Measurements from ENCODE around the gene ADAT2.

Gene ADAT2

DNA sequence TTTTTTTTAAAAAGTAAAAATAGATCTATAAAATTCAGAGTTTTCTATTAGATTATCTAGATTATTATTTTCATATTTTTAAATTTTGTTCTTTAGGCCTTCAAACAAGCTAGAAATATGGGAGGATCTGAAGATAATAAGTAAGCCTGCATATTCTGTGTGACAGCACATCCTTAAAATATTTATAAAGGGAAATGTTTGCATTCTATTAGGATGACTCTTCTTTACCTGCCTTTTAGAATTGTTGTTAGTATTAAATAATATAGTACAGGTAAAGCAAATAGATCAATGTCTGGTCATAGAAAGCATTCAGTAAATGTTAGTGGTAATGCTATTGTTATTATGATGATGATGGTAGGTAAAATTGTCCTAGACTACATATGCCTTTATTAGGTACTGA is 17.5 kb upstream of the ADAT2 start:
- no peaks in the 10 kb centered on the region for H3K27me3 ChIP-seq

DNA sequence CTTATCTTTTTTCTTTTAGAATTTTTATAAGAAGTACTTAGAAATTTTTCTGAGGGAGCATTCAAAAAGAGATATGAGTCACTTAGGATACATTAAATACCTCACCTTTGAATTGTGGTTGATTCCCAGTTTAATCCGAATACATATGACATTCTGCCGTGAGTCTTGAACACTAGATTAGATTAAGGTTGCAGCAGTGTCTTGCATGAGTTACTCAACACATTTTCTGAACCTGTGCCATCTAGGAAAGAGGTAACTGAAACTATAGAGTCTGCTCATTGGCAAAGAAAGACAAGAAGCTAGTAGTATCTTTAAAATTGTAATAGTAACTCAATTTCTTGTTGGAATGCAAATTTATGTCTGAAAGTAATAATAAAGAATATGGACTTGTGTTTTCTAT is 15.1 kb upstream of the ADAT2 start:
- Histone ChIP-seq H3K36me3 (no peaks in the 10 kb centered on the region; the same call in 1 of the 2 replicates), H3K4me3 (ENCODE audit: low read depth, low read length) (no peak overlapping the region)

More for the DNA sequence above, 17.5 kb upstream of the ADAT2 start:
- TF ChIP-seq, protein P1, sequence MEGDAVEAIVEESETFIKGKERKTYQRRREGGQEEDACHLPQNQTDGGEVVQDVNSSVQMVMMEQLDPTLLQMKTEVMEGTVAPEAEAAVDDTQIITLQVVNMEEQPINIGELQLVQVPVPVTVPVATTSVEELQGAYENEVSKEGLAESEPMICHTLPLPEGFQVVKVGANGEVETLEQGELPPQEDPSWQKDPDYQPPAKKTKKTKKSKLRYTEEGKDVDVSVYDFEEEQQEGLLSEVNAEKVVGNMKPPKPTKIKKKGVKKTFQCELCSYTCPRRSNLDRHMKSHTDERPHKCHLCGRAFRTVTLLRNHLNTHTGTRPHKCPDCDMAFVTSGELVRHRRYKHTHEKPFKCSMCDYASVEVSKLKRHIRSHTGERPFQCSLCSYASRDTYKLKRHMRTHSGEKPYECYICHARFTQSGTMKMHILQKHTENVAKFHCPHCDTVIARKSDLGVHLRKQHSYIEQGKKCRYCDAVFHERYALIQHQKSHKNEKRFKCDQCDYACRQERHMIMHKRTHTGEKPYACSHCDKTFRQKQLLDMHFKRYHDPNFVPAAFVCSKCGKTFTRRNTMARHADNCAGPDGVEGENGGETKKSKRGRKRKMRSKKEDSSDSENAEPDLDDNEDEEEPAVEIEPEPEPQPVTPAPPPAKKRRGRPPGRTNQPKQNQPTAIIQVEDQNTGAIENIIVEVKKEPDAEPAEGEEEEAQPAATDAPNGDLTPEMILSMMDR (IDR thresholded peaks at IDR 0.05; ENCODE audit: low read depth, low read length), result no peak
- Histone ChIP-seq H3K9me3 (no peaks in the 10 kb centered on the region), H3K4me1 (no peaks in the 10 kb centered on the region), H3K4me3 (ENCODE audit: low read depth, low read length) (no peak overlapping the region), H3K36me3 (no peaks in the 10 kb centered on the region; the same call in 1 of the 2 replicates)
- no peak for DNase-seq

DNA sequence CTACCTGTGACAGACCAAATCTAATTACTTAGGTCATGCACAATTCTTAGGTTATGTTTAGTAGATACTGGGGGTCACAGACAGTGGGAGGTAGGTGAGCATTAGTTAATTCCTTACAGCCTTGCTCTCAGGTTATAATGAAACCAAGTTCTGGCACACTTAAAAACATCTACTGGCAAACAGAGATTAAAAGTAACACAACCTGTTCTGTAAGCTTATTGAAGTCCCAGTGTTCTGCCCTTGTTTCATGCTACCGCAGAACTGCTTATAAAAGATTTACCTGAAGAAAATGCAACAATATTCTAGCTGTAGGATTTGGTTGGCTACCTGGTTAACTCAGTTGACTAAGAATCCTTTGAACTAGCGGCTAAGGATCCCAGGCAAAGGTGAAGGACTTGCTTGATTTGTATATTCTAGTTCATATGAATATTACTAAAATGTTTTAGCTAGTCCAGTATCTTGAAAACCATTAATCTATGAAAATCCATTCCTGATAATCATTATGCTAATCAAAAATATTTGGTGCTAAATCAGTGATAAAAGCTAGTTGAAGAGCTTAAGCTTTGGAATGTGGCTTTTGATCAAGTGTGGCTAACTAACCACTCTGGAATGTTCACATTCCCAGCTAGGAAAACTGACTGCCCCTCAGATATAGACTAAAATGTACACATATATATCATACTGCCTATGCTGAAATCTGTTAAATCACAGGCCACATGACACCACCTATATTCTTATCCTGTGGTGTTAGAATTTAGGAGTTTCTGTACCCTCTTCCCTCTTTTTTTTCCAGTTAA is 7.3 kb upstream of the ADAT2 start:
- DNase-seq, result no peak

More for the DNA sequence above, 15.1 kb upstream of the ADAT2 start:
- Histone ChIP-seq H3K27me3 (no peaks in the 10 kb centered on the region), H3K4me1 (no peaks in the 10 kb centered on the region), H3K9me3 (no peaks in the 10 kb centered on the region)
- TF ChIP-seq, protein P1 (IDR thresholded peaks at IDR 0.05; ENCODE audit: low read depth, low read length), result no peak
- DNase-seq, result no peak

DNA sequence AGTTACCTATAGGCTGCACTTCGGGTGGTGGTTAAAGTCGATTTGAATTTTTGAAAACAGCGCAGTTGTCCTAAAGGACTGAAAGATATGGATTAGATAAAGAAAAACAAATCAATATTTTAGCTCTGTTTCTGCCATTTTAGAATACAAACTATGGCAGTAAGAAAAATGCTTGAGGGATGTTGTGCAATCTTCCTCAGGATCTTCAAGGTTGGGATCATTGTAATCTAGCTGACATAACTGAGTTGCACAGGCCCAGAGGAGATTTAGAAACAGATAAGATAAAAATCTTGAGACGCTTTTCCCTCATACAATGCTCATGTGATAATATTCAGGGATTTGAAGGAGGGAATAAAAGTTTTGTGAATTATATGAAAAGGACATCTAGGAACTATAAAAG is 1.0 kb upstream of the ADAT2 start:
- TF ChIP-seq, protein P1 (IDR thresholded peaks at IDR 0.05; ENCODE audit: low read depth, low read length), result no peak
- no peak for DNase-seq
- Histone ChIP-seq H3K9me3 (no peaks in the 10 kb centered on the region), H3K36me3 (no peaks in the 10 kb centered on the region), H3K27me3 (no peaks in the 10 kb centered on the region), H3K4me1 (no peaks in the 10 kb centered on the region), H3K4me3 (ENCODE audit: low read depth, low read length) (peak overlapping the region; percentile 93)

More for the DNA sequence above, 7.3 kb upstream of the ADAT2 start:
- TF ChIP-seq, protein P1 (IDR thresholded peaks at IDR 0.05; ENCODE audit: low read depth, low read length), result no peak
- Histone ChIP-seq H3K27me3 (no peaks in the 10 kb centered on the region), H3K4me1 (no peaks in the 10 kb centered on the region), H3K36me3 (no peaks in the 10 kb centered on the region), H3K9me3 (no peaks in the 10 kb centered on the region), H3K4me3 (ENCODE audit: low read depth, low read length) (no peak overlapping the region)

DNA sequence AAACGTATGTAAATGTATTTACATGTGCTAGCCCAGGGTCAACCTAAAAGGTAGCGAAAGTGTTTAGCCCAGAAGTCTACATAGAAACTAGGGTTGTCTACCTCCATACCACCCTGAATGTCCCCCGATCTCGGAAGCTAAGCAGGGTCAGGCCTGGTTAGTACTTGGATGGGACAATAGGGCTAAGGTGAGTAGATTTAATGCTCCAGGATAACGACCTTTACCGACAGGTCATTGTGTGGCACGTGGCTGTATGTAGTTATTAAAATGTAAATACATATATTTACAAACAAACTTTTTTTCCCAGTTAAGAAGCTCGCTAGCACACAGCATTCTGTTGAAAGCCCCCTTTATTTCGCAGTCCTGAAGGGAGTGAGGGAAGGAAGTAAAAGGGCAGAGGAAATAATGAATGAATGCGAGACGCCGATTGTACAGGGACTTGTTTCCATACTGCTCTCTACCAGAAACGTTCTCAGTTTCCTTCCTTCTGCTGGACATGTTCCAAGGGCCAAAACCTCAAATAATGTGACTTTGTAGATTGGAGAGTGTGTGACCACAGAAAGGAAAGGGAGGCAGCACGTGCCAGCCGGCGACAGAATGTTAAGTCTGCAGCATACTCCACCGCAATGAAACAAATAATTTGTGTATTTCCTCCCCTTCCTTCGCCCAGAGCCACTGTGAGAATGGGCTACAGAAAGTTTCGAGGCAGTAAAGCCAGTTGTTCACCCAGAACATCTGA is 612 bp downstream of the ADAT2 start:
- Histone ChIP-seq H3K27me3 (no peaks in the 10 kb centered on the region), H3K4me1 (no peaks in the 10 kb centered on the region), H3K9me3 (no peaks in the 10 kb centered on the region), H3K36me3 (no peaks in the 10 kb centered on the region), H3K4me3 (ENCODE audit: low read depth, low read length) (peak overlapping the region; percentile 93)
- no peak for DNase-seq
- TF ChIP-seq, protein P1 (IDR thresholded peaks at IDR 0.05; ENCODE audit: low read depth, low read length), result no peak
